ENCODE results near the gene GSN. TPM values are rescaled to one million over a fixed set of nuclear protein-coding genes. Genes with fewer than 3 reads are reported as not detected.

Gene GSN
- total RNA-seq, 2 experiments from 2014 or later: 2.6 to 2.7 TPM

DNA sequence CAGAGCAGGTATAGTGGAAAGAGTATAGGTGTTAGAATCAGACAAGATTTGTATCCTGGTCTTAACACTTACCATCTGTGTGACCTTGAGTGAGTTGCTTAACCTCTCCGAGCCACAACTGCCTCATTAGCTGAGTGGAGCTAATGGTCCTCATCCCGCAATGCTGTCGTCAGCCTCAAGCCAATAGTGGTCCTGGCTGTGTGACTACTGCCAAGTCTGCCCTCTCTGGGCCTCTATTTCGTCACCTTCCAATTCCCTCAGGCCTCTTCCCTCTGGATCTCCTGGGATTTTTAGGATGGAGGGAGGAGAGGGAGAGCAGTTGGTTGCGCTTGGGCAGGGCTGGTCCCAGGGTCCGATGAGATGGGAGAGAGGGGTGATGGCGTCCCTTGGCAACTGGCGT lies 60.5 kb downstream of the GSN start:
- Mint-ChIP-seq H3K4me3 (no peak overlapping the region), H3K9me3 (no peaks in the 10 kb centered on the region), H3K36me3 (ENCODE audit: low read depth) (no peaks in the 10 kb centered on the region), H3K27me3 (no peaks in the 10 kb centered on the region), H3K27ac (no peak overlapping the region), H3K4me1 (ENCODE audit: low read depth) (no peaks in the 10 kb centered on the region)
- no peak for TF ChIP-seq CTCF (IDR thresholded peaks at IDR 0.05)
- peaks cover 2% of the 10 kb centered on the region for H3K4me1 ChIP-seq (ENCODE audit: insufficient read depth, low read length)
- H3K9me3 ChIP-seq (ENCODE audit: control insufficient read depth in 1 of 2, insufficient read depth in 1 of 2, low read length in 2 of 2): no peaks in the 10 kb centered on the region
- POLR2A ChIA-PET: no interaction called here
- H3K27ac ChIP-seq (ENCODE audit: low read depth in 1 of 2, low read length in 2 of 2): no peak overlapping the region
- no peaks in the 10 kb centered on the region for H3K27me3 ChIP-seq (ENCODE audit: control insufficient read depth in 1 of 2, insufficient read depth in 2 of 2, low read length in 2 of 2)
- H3K4me3 ChIP-seq (ENCODE audit: low read length): no peak overlapping the region
- CTCF ChIA-PET: interaction anchor here (1.7 kb wide), 1 partner anchor 8 kb away, joined by 5 read pairs; no protein-coding TSS in a partner anchor
- DNase-seq: no peak
- no peak for ATAC-seq (ENCODE audit: poor library complexity)
- H3K36me3 ChIP-seq (ENCODE audit: insufficient read depth, low read length): peaks cover 4% of the 10 kb centered on the region
- intact Hi-C loops (cut with DNase I, micrococcal nuclease): no loop called here

DNA sequence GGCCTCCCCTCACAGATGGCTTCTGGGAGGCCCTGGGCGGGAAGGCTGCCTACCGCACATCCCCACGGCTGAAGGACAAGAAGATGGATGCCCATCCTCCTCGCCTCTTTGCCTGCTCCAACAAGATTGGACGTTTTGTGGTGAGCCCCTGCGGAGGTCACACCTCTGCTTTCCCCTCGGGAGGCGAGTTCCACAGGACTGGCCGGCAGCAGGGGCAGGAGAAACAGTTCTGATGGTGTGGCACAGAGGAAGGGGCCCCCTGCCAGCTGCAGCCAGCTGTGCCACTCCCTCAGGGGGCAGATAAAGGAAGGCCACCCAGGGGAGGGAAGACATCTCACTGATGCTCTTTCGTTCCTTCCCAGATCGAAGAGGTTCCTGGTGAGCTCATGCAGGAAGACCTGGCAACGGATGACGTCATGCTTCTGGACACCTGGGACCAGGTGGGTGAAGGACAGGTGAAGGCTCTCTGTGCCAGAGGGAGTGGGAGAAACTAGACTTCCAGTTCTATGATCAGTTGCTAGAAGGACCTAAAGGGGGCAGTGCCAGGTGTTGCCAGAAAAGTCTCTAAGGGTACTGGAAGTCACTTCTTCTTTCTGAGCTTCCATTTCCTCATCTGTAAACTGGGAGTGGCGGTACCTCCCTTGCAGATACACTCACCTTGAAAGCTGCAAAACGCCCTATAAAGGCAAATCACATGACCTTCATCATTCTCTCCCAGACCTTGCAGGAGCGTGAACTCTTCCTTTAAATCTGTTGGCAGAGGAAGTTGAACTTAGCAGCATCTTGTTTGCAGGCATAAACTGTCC lies 61.1 kb downstream of the GSN start:
- H3K27me3 Mint-ChIP-seq: no peaks in the 10 kb centered on the region
- H3K9me3 ChIP-seq (ENCODE audit: control insufficient read depth in 1 of 2, insufficient read depth in 1 of 2, low read length in 2 of 2): no peaks in the 10 kb centered on the region
- H3K9me3 Mint-ChIP-seq: no peaks in the 10 kb centered on the region
- no peaks in the 10 kb centered on the region for H3K4me1 Mint-ChIP-seq (ENCODE audit: low read depth)
- no peaks in the 10 kb centered on the region for H3K36me3 Mint-ChIP-seq (ENCODE audit: low read depth)
- ChIA-PET POLR2A (no interaction called here), CTCF (interaction anchor here (1.7 kb wide), 1 partner anchor 9 kb away, joined by 5 read pairs; no protein-coding TSS in a partner anchor)
- peaks cover 2% of the 10 kb centered on the region for H3K4me1 ChIP-seq (ENCODE audit: insufficient read depth, low read length)
- no peak overlapping the region for H3K27ac ChIP-seq (ENCODE audit: low read depth in 1 of 2, low read length in 2 of 2)
- intact Hi-C loops (cut with DNase I, micrococcal nuclease): no loop called here
- no peak overlapping the region for H3K4me3 ChIP-seq (ENCODE audit: low read length)
- no peak for TF ChIP-seq CTCF (IDR thresholded peaks at IDR 0.05)
- DNase-seq (no peak), ATAC-seq (ENCODE audit: poor library complexity) (no peak)
- no peaks in the 10 kb centered on the region for H3K27me3 ChIP-seq (ENCODE audit: control insufficient read depth in 1 of 2, insufficient read depth in 2 of 2, low read length in 2 of 2)
- H3K4me3 Mint-ChIP-seq: no peak overlapping the region
- H3K27ac Mint-ChIP-seq: no peak overlapping the region
- peaks cover 4% of the 10 kb centered on the region for H3K36me3 ChIP-seq (ENCODE audit: insufficient read depth, low read length)

DNA sequence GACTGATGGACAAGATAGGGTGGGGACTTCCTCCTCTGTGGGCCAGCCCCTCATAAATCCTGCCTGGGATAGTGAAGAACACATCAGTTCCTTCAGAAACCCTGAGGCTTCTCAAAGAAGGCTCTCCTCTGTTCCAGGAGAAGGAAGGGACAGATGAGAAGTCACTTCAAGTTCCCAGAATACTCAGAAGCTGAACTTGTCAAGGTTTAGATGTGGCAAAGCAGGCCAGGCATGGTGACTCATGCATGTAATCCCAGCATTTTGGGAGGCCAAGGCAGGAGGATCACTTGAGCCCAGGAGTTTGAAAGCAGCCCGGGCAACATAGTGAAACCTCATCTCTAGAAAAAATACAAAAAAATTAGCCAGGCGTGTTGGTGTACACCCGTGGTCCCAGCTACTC lies 63.6 kb downstream of the GSN start:
- no peaks in the 10 kb centered on the region for H3K4me1 ChIP-seq (ENCODE audit: insufficient read depth, low read length)
- H3K27me3 Mint-ChIP-seq: no peaks in the 10 kb centered on the region
- no peak overlapping the region for H3K27ac Mint-ChIP-seq
- no peak for ATAC-seq (ENCODE audit: poor library complexity)
- H3K27me3 ChIP-seq (ENCODE audit: control insufficient read depth in 1 of 2, insufficient read depth in 2 of 2, low read length in 2 of 2): no peaks in the 10 kb centered on the region
- no peaks in the 10 kb centered on the region for H3K4me1 Mint-ChIP-seq (ENCODE audit: low read depth)
- TF ChIP-seq CTCF (IDR thresholded peaks at IDR 0.05): no peak
- peaks cover 9% of the 10 kb centered on the region for H3K36me3 ChIP-seq (ENCODE audit: insufficient read depth, low read length)
- no peak for DNase-seq
- ChIA-PET POLR2A (no interaction called here), CTCF (interaction anchor here (1.4 kb wide), 1 partner anchor 12 kb away, joined by 4 read pairs; no protein-coding TSS in a partner anchor)
- H3K9me3 ChIP-seq (ENCODE audit: control insufficient read depth in 1 of 2, insufficient read depth in 1 of 2, low read length in 2 of 2): no peaks in the 10 kb centered on the region
- H3K27ac ChIP-seq (ENCODE audit: low read depth in 1 of 2, low read length in 2 of 2): no peak overlapping the region
- no peaks in the 10 kb centered on the region for H3K9me3 Mint-ChIP-seq
- no peak overlapping the region for H3K4me3 Mint-ChIP-seq
- no peaks in the 10 kb centered on the region for H3K36me3 Mint-ChIP-seq (ENCODE audit: low read depth)
- intact Hi-C loops (cut with DNase I, micrococcal nuclease): no loop called here
- no peak overlapping the region for H3K4me3 ChIP-seq (ENCODE audit: low read length)

Data from CD4-positive, alpha-beta T cell (primary cell).